HepG2 (cell line): ENCODE results near the gene NFASC. TPM values are rescaled to one million over a fixed set of nuclear protein-coding genes. Genes with fewer than 3 reads are reported as not detected.

Experiments used
- ATAC-seq: fragments of 200-7000 bp; cut with Tn5 transposase; 3 replicates; pipeline ENCODE4 v1.9.1; 2020; ENCODE audit warnings: mild to moderate bottlenecking, moderate library complexity
- BruUV-seq: library from RNA; stranded (reverse); fragments of 400-500 nt; replicated peaks from 2 replicates; lab custom pipeline; 2021; lab: Mats Ljungman, UMichigan
- CTCF ChIA-PET: fragments of 300-600 bp; formaldehyde crosslinking; extraction: SDS; loops from one replicate; lab custom pipeline; 2021; ENCODE audit warnings: low total read pairs, inconsistent platforms, low intra/inter-chr PET ratio; lab: Yijun Ruan, JAX
- POLR2A ChIA-PET: fragments of 350-600 bp; sonication (Branson Sonifier 250); formaldehyde crosslinking; loops from one replicate; lab custom pipeline; 2020; ENCODE audit warnings: antibody characterized with exemption, inconsistent platforms; lab: Yijun Ruan, JAX
- DNase-seq: peaks from one replicate; pipeline ENCODE4 v3.0.0-alpha.2; 2015; ENCODE audit warnings: low spot score
- FAIRE-seq: peaks from 3 replicates; lab custom pipeline; 2011; peaks lifted over from hg19 to GRCh38; lab: Jason Lieb, UNC
- H2AFZ ChIP-seq: one replicate; pipeline ENCODE4 v1.6.1; 2011; ENCODE audit warnings: low read length, inconsistent platforms
- H3K27ac ChIP-seq: fragments of 300-600 bp; 3 replicates; pipeline ENCODE4 v1.8.0; 2011; ENCODE audit warnings: mixed run types, mild to moderate bottlenecking, mixed read lengths, low read length, inconsistent platforms; ENCODE audit not compliant: insufficient read depth; ENCODE audit errors: extremely low read length
- H3K27me3 ChIP-seq, 2 experiments: fragments of 200-600 bp in 1 of 2; 2 replicates in 1 of 2; 3 replicates in 1 of 2; pipeline versions ENCODE4 v1.6.0 to v1.8.0; 2011; ENCODE audit warnings: low read length in 2 of 2, mild to moderate bottlenecking in 2 of 2, moderate library complexity in 2 of 2, inconsistent platforms in 1 of 2; ENCODE audit not compliant: insufficient read depth in 2 of 2, control insufficient read depth in 1 of 2
- H3K36me3 ChIP-seq, 2 experiments: fragments of 200-600 bp in 1 of 2; replicated peaks in 1 of 2; 2 replicates in 1 of 2; 3 replicates in 1 of 2; pipeline versions ENCODE4 v1.5.1 to v1.8.0; 2011; ENCODE audit warnings: low read length in 2 of 2, inconsistent platforms in 1 of 2; ENCODE audit not compliant: insufficient read depth in 2 of 2, control insufficient read depth in 1 of 2
- H3K4me1 ChIP-seq: 2 replicates; pipeline ENCODE4 v1.5.1; 2012; ENCODE audit warnings: low read length, inconsistent platforms; ENCODE audit not compliant: insufficient read depth
- H3K4me2 ChIP-seq: 2 replicates; pipeline ENCODE4 v1.6.0; 2011; ENCODE audit warnings: low read depth, low read length, inconsistent platforms
- H3K4me3 ChIP-seq, 3 experiments: fragments of 200-600 bp in 1 of 3; sonication (generic), shearing (Covaris generic) in 1 of 3; replicated peaks in 1 of 3; 2 replicates each; pipeline ENCODE4 v1.5.1; 2011 to 2016; ENCODE audit warnings: low read length in 3 of 3, inconsistent platforms in 2 of 3, low read depth in 2 of 3, mild to moderate bottlenecking in 2 of 3, control low read depth in 1 of 3, mixed read lengths in 1 of 3; ENCODE audit not compliant: insufficient read depth in 1 of 3
- H3K79me2 ChIP-seq: one replicate; pipeline ENCODE4 v1.6.1; 2011; ENCODE audit warnings: low read length, inconsistent platforms; ENCODE audit not compliant: insufficient read depth
- H3K9ac ChIP-seq: 2 replicates; pipeline ENCODE4 v1.6.0; 2011; ENCODE audit warnings: mild to moderate bottlenecking, low read depth, low read length, inconsistent platforms; ENCODE audit not compliant: insufficient read depth
- H3K9me3 ChIP-seq: 2 replicates; pipeline ENCODE4 v1.5.1; 2012; ENCODE audit warnings: mild to moderate bottlenecking, low read length
- H4K20me1 ChIP-seq: 2 replicates; pipeline ENCODE4 v1.6.0; 2011; ENCODE audit warnings: inconsistent platforms, mild to moderate bottlenecking, low read length, moderate library complexity; ENCODE audit not compliant: insufficient read depth
- ETS1 ChIP-seq: sonication (generic); formaldehyde crosslinking; IDR thresholded peaks from 2 replicates; pipeline ENCODE4 v1.4.0; 2020; ENCODE audit warnings: missing genetic modification reagents
- SRSF1 ChIP-seq: fragments of 200-400 bp; formaldehyde crosslinking; optimal IDR thresholded peaks from 2 replicates; pipeline ENCODE3; 2017; ENCODE audit warnings: mild to moderate bottlenecking, low read depth, low read length, moderate library complexity
- ZBTB38 ChIP-seq: sonication (generic); formaldehyde crosslinking; IDR thresholded peaks from 2 replicates; pipeline ENCODE4 v1.5.1; 2020; ENCODE audit warnings: mild to moderate bottlenecking, missing genetic modification reagents
- ZNF121 ChIP-seq: sonication (generic); formaldehyde crosslinking; IDR thresholded peaks from 2 replicates; pipeline ENCODE4 v1.5.0; 2020; ENCODE audit warnings: mild to moderate bottlenecking, missing genetic modification reagents
- ZNF263 ChIP-seq: sonication (generic); formaldehyde crosslinking; IDR thresholded peaks from 2 replicates; pipeline ENCODE4 v1.4.0; 2020; ENCODE audit warnings: missing genetic modification reagents
- ZNF652 ChIP-seq: IDR thresholded peaks from 2 replicates; pipeline ENCODE4 v1.6.1; 2016; ENCODE audit warnings: low read depth, borderline replicate concordance
- WGBS: methylation state at CpG from one replicate; pipeline ENCODE4 v1.1.6; 2017; ENCODE audit warnings: low lambda C conversion rate; 5-methylcytosine and 5-hydroxymethylcytosine counted together
- in situ Hi-C: cut with HindIII; loops from 2 replicates; pipeline ENCODE4 v1.10.0; 2017; ENCODE audit warnings: low pct_unique_long_range_greater_than_20kb; ENCODE audit not compliant: extremely low pct_ligation_motif_present
- intact Hi-C: fragments of 100-400 bp; cut with micrococcal nuclease; formaldehyde crosslinking; loops from one replicate; pipeline ENCODE4 v1.10.0; 2022; ENCODE audit not compliant: unreplicated experiment
- polyA plus RNA-seq, 8 experiments: library from polyadenylated mRNA; depleted of rRNA in 3 of 8; stranded (reverse) in 7 of 8; unstranded in 1 of 8; fragments of >200 nt; fragmentation: Illumina TruSeq in 4 of 8; extraction: Trizol in 4 of 8; gene quantifications; 2 replicates each; pipeline versions ENCODE4 v1.2.1 to v1.2.3, GENCODE V29; 2011 to 2016; ENCODE audit warnings: low read depth in 4 of 8, missing spikeins in 1 of 8, mixed read lengths in 1 of 8; ENCODE audit not compliant: insufficient read depth in 1 of 8
- total RNA-seq, 5 experiments: library from RNA; depleted of rRNA; stranded (reverse); fragments of >200 nt; fragmentation: Illumina TruSeq; extraction: Trizol; gene quantifications; 2 replicates each; pipeline ENCODE4 v1.2.3, GENCODE V29; 2016; ENCODE audit warnings: low read depth in 1 of 5
- TF ChIP-seq, protein P1 (sequence below): sonication (generic); formaldehyde crosslinking; IDR thresholded peaks from 2 replicates; pipeline ENCODE4 v1.5.0; 2020; ENCODE audit warnings: missing genetic modification reagents

NFASC gene
- total and polyA plus RNA-seq, 2 of the 13 experiments (the other 11 are each of a cell fraction or from before 2014, with no cell fraction given): not detected

- H3K79me2 ChIP-seq: no peaks in the 10 kb centered on the region
- H3K27me3 ChIP-seq: peaks cover 4 to 42% of the 10 kb centered on the region in 2 experiments; a peak in 4 of 5 replicates
- FAIRE-seq (no peak), DNase-seq (no peak), ATAC-seq (peak; percentile 42; the same call in 2 of the 3 replicates)
- no peak overlapping the region for H2AFZ ChIP-seq
- H3K9ac ChIP-seq: no peak overlapping the region
- 29% methylated on average over 13 of the region's 13 CpGs for WGBS
- in situ Hi-C loops: no loop called here
- no peak overlapping the region for H3K27ac ChIP-seq
- ChIA-PET CTCF (no interaction called here), POLR2A (no interaction called here)
- intact Hi-C loops: no loop called here
- H3K4me2 ChIP-seq: no peak overlapping the region
- no peaks in the 10 kb centered on the region for H3K4me1 ChIP-seq
- TF ChIP-seq ZBTB38 (CRISPR knock-in tag) (no peak), ZNF263 (peak; percentile 54; the same call in 1 of the 2 replicates)
- H3K4me3 ChIP-seq: no peak overlapping the region
- no peaks in the 10 kb centered on the region for H3K9me3 ChIP-seq
- no peaks in the 10 kb centered on the region for H3K36me3 ChIP-seq
- BruUV-seq: no TSS peak
- 0 out of 2 replicates have a peak, but pooled peaks cover 2% of the 10 kb centered on the region for H4K20me1 ChIP-seq
Measured at GRCh38 chr1:205012391-205013140, 141.9 kb downstream of the NFASC start.

DNA sequence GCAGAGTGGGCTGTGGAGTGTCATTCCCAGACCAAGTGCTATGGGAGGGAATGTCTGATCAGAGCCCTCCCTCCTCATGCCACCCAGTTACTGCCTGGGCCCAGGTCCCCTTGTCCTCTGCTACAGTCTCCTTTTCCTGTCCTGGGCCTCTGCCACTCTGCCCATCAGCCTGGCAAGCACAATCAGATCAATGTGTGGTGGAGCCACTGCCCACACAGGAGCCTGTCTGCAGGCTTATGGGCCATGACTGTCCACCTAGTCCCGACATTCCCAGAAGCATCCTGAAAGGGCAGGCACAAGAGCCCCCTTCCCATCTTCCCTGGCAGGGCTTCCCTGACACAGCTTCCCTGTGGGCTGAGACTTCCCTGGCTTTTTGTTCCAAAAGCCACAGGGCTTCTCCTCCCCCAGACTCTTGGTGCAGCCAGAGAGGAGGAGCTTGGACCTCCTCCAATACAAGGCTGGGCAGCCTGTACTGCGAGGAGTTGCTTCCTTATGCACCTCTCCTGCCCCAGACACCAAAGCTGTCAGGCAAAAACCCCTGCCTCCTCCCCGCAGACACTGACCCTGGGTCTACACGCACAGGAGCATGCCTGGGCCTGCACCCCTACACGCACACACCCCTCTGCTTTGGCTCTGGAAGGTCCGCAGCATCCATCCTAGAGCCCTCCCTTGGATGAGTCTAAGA, 143.2 kb downstream of the NFASC start:
- ChIA-PET CTCF (no interaction called here), POLR2A (no interaction called here)
- no peak for FAIRE-seq
- Histone ChIP-seq H3K36me3 (no peaks in the 10 kb centered on the region), H2AFZ (no peak overlapping the region), H3K4me2 (no peak overlapping the region)
- BruUV-seq: no TSS peak
- TF ChIP-seq SRSF1: no peak
- TF ChIP-seq ZNF652: no peak
- no peak for TF ChIP-seq ETS1 (CRISPR knock-in tag)
- TF ChIP-seq ZNF121 (CRISPR knock-in tag): no peak
- TF ChIP-seq, protein P1, sequence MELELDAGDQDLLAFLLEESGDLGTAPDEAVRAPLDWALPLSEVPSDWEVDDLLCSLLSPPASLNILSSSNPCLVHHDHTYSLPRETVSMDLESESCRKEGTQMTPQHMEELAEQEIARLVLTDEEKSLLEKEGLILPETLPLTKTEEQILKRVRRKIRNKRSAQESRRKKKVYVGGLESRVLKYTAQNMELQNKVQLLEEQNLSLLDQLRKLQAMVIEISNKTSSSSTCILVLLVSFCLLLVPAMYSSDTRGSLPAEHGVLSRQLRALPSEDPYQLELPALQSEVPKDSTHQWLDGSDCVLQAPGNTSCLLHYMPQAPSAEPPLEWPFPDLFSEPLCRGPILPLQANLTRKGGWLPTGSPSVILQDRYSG (CRISPR knock-in tag): no peak
- TF ChIP-seq, all 625 proteins: peak for 0
- H3K9me3 ChIP-seq: no peaks in the 10 kb centered on the region
- no peak overlapping the region for H3K27ac ChIP-seq
- in situ Hi-C loops (no loop called here), intact Hi-C loops (no loop called here)
- no peak overlapping the region for H3K9ac ChIP-seq
- H3K79me2 ChIP-seq: no peaks in the 10 kb centered on the region
- peaks cover 1 to 42% of the 10 kb centered on the region in 2 experiments; a peak in 3 of 5 replicates for H3K27me3 ChIP-seq
- H3K4me1 ChIP-seq: no peaks in the 10 kb centered on the region
- WGBS: 32% methylated on average over 5 of the region's 6 CpGs
- 0 out of 2 replicates have a peak, but pooled peaks cover 2% of the 10 kb centered on the region for H4K20me1 ChIP-seq
- ATAC-seq: no peak
- DNase-seq: no peak
- no peak overlapping the region for H3K4me3 ChIP-seq
